ENCODE data around the gene KAT8. TPM values are rescaled to one million over a fixed set of nuclear protein-coding genes. Genes with fewer than 3 reads are reported as not detected.

Gene KAT8
- total and polyA plus RNA-seq, 8 donors, result 31.5 to 71.7 (median 38.2) TPM

- no peak for TF ChIP-seq CTCF (IDR thresholded peaks at IDR 0.05)
- intact Hi-C loops (cut with DNase I), result loop anchor here in 1 of 3 donors (10.0 kb wide), 1 partner anchor 99 kb away; the partner anchor contains the start of gene HSD3B7
- no peaks in the 10 kb centered on the region for H3K9me3 ChIP-seq
- no peak overlapping the region for H3K27ac ChIP-seq
- H3K4me1 ChIP-seq, result no peaks in the 10 kb centered on the region
- ATAC-seq, result no peak
- no peaks in the 10 kb centered on the region for H3K27me3 ChIP-seq
- no peak for DNase-seq
- FAIRE-seq, result no peak
- WGBS, 2 donors, result 73 to 77% methylated on average over 5 of the region's 5 CpGs
- peaks cover 0 to 24% (median 13%) of the 10 kb centered on the region in 3 donors for H3K36me3 ChIP-seq
- H3K4me3 ChIP-seq, result no peak overlapping the region
Measured at GRCh38 chr16:31083556-31083955, 33.9 kb upstream of the KAT8 start.

DNA sequence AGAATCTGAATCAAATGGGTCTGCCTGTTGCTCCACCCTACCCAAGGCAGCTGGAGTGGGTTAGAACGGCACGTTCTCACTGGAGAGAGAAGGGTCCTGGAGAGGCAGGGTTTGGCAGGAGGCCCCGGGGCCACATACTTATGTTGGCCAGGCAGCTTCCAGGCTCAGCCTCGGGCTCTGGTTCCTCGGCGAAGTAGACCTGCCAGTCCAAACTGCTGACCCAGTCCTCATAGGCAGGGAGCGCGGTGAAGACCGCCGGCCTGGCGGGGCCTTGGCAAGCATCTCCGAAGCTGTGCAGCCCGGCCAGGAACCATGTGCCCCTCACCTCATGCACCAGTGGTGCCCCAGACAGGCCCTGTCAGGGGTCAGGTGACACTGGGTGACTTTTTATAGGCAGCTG lies 33.5 kb upstream of the KAT8 start:
- Histone ChIP-seq H3K9me3 (no peaks in the 10 kb centered on the region), H3K36me3 (peaks cover 0 to 20% (median 13%) of the 10 kb centered on the region in 3 donors), H3K4me1 (no peaks in the 10 kb centered on the region), H3K4me3 (no peak overlapping the region), H3K27me3 (no peaks in the 10 kb centered on the region), H3K27ac (no peak overlapping the region)
- intact Hi-C loops (cut with DNase I), result loop anchor here in 1 of 3 donors (10.0 kb wide), 1 partner anchor 99 kb away; the partner anchor contains the start of gene HSD3B7
- 89 to 91% methylated on average over 13 of the region's 13 CpGs for WGBS, 2 donors
- FAIRE-seq (no peak), DNase-seq (peak in 1 of 6 donors; percentile 10), ATAC-seq (no peak)
- no peak for TF ChIP-seq CTCF (IDR thresholded peaks at IDR 0.05)

DNA sequence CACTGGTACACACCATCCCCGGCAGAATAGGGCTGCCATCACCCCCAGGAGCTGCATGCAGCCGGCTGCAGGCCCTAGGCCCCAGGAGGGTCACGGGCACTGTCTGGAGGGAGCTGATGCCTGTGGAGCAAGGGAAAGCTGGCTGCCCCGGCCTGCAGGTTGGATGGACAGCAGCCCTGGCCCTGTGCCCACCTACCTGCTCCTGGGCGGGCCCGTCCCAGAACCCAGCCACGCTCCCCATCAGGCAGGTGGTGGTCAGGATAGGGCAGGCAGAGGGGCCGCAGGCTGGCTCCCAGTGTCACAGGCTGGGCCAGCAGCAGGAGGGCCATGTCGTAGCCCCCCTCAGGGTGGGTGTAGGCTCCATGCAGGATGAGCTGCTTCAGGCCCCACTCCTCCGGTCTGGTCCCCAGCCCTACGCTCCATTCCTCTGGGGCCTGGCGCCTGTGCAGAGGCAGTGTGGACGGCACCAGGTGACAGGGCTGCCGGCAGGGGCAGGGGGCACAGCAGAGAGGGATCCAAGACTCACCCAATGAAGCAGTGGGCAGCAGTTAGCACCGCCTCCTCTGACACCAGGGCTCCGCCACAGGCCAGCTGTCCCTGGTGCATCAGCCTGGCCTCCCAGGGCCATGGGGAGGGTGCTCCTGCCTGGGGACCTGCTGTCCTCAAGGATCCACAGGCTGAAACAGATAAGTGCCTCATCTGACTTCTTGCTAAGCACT lies 32.7 kb upstream of the KAT8 start:
- 85 to 87% methylated on average over 12 to 16 of the region's 16 CpGs for WGBS, 2 donors

DNA sequence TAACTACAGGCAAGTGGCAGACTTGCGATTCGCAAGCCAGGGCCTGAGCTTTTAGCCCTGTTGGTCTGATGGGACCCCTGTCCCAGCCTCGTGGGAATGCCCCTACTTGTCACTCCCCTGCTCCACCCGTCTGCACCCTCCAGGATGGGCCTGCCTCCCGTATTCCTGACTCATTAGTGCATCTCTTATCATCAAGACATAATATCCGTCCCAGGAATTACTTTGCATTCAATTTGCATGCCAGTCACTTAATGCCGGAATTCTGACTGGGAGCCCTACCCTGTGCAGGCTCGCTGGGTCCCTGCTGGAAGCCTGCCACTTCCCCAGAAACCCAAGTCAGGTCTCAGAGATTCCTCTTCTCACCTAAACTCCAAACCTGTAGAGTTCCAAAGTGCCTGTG lies 32.1 kb upstream of the KAT8 start:
- ATAC-seq, result no peak
- 79 to 83% methylated on average over 8 of the region's 8 CpGs for WGBS, 2 donors
- intact Hi-C loops (cut with DNase I), result loop anchor here in 1 of 3 donors (10.0 kb wide), 1 partner anchor 101 kb away; the partner anchor contains the start of gene HSD3B7
- Histone ChIP-seq H3K9me3 (no peaks in the 10 kb centered on the region), H3K4me3 (no peak overlapping the region), H3K27me3 (no peaks in the 10 kb centered on the region), H3K27ac (no peak overlapping the region), H3K4me1 (no peaks in the 10 kb centered on the region), H3K36me3 (peaks cover 0 to 6% (median 4%) of the 10 kb centered on the region in 3 donors)
- no peak for FAIRE-seq
- TF ChIP-seq CTCF (IDR thresholded peaks at IDR 0.05), result no peak
- DNase-seq, result peak in 1 of 6 donors; percentile 6

More for the DNA sequence above, 32.7 kb upstream of the KAT8 start:
- H3K4me1 ChIP-seq, result no peaks in the 10 kb centered on the region
- H3K4me3 ChIP-seq, result no peak overlapping the region
- no peak for TF ChIP-seq CTCF (IDR thresholded peaks at IDR 0.05)
- H3K27me3 ChIP-seq, result no peaks in the 10 kb centered on the region
- ATAC-seq (no peak), FAIRE-seq (no peak), DNase-seq (peak in 2 of 6 donors; percentile 15 to 43)
- no peaks in the 10 kb centered on the region for H3K9me3 ChIP-seq
- intact Hi-C loops (cut with DNase I), result loop anchor here in 1 of 3 donors (10.0 kb wide), 1 partner anchor 100 kb away; the partner anchor contains the start of gene HSD3B7
- H3K36me3 ChIP-seq, result peaks cover 0 to 12% (median 11%) of the 10 kb centered on the region in 3 donors
- no peak overlapping the region for H3K27ac ChIP-seq
